GM13976 (cell line): ENCODE results near the gene CCDC169.

Experiments
- DNase-seq: peaks from one replicate; pipeline ENCODE4 v3.0.0; 2012; ENCODE audit warnings: low spot score
- CTCF ChIP-seq: IDR thresholded peaks from 2 replicates; pipeline ENCODE4 v1.5.1; 2012; ENCODE audit warnings: borderline replicate concordance, mild to moderate bottlenecking; ENCODE audit not compliant: insufficient read depth; ENCODE audit errors: extremely low read depth, missing control alignments, control extremely low read depth
- in situ Hi-C: fragments of 300-500 bp; cut with MboI; formaldehyde crosslinking; loops from one replicate; pipeline ENCODE4 v1.12.0; 2022; ENCODE audit warnings: low sequenced_read_pairs, mixed read lengths, inconsistent platforms; ENCODE audit not compliant: unreplicated experiment

Gene CCDC169

GRCh38 chr13:36244990-36245389, 52.6 kb downstream of the CCDC169 start:
- in situ Hi-C loops, result no loop called here
- DNase-seq, result no peak
- no peak for TF ChIP-seq CTCF

- TF ChIP-seq CTCF, result no peak
- in situ Hi-C loops, result no loop called here
- DNase-seq, result no peak
Measured at GRCh38 chr13:36244073-36244472, 53.5 kb downstream of the CCDC169 start.

GRCh38 chr13:36242761-36243160, 54.9 kb downstream of the CCDC169 start:
- DNase-seq, result no peak
- TF ChIP-seq CTCF, result no peak
- in situ Hi-C loops, result no loop called here

GRCh38 chr13:36231236-36231635, 66.4 kb downstream of the CCDC169 start:
- in situ Hi-C loops, result no loop called here
- DNase-seq, result no peak
- no peak for TF ChIP-seq CTCF

- DNase-seq, result no peak
- no peak for TF ChIP-seq CTCF
- in situ Hi-C loops, result no loop called here
Measured at GRCh38 chr13:36224730-36225129, 72.9 kb downstream of the CCDC169 start.

GRCh38 chr13:36219883-36220282, 77.7 kb downstream of the CCDC169 start:
- in situ Hi-C loops, result no loop called here
- no peak for DNase-seq
- TF ChIP-seq CTCF, result no peak

- TF ChIP-seq CTCF, result no peak
- in situ Hi-C loops, result no loop called here
- no peak for DNase-seq
Measured at GRCh38 chr13:36217456-36217855, 80.2 kb downstream of the CCDC169 start.
